Subcutaneous adipose tissue (tissue), 4 donors: ENCODE results near the gene AIRE. TPM values are rescaled to one million over a fixed set of nuclear protein-coding genes. Genes with fewer than 3 reads are reported as not detected.

Source experiments
- total RNA-seq, 4 donors: library from RNA; depleted of rRNA; stranded (reverse); fragments of >200 nt; gene quantifications; one replicate each; pipeline ENCODE4 v1.1.0, GENCODE V29; 2016
- TF ChIP-seq, protein P1 (sequence below): fragments of 450-650 bp; IDR thresholded peaks from one replicate; pipeline ENCODE4 v1.5.1; 2016; ENCODE audit warnings: low read depth, mild to moderate bottlenecking, control low read depth, antibody characterized with exemption, moderate library complexity

The AIRE gene
- total RNA-seq, 4 donors from 2014 or later, result not detected

- TF ChIP-seq, protein P1, sequence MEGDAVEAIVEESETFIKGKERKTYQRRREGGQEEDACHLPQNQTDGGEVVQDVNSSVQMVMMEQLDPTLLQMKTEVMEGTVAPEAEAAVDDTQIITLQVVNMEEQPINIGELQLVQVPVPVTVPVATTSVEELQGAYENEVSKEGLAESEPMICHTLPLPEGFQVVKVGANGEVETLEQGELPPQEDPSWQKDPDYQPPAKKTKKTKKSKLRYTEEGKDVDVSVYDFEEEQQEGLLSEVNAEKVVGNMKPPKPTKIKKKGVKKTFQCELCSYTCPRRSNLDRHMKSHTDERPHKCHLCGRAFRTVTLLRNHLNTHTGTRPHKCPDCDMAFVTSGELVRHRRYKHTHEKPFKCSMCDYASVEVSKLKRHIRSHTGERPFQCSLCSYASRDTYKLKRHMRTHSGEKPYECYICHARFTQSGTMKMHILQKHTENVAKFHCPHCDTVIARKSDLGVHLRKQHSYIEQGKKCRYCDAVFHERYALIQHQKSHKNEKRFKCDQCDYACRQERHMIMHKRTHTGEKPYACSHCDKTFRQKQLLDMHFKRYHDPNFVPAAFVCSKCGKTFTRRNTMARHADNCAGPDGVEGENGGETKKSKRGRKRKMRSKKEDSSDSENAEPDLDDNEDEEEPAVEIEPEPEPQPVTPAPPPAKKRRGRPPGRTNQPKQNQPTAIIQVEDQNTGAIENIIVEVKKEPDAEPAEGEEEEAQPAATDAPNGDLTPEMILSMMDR, result no peak
Observed at GRCh38 chr21:44279354-44280260, 6.1 kb upstream of the AIRE start.

DNA sequence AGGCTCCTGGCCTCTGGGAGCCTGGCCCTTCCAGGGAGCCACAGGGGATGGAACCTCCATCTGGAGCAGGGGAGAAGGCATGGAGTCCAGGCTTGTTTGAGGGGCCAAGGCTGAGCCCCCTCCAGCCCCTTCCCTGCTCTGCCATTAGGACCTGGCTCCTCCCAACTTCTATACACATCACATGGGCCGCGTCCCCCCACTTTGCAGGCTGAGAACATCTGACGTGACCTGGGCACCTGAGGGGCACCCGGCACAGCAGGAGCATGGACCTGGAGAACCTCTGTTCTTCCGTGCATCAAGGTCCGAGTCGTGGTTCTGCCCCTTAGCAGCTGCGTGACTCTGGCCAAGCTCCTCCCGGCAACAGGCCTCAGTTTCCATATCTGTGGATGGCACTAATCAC is 3.9 kb upstream of the AIRE start:
- TF ChIP-seq, protein P1, result no peak

- TF ChIP-seq, protein P1, result no peak
Observed at GRCh38 chr21:44282370-44282769, 3.3 kb upstream of the AIRE start.

GRCh38 chr21:44283948-44284347 is 1.7 kb upstream of the AIRE start:
- TF ChIP-seq, protein P1, result no peak

- TF ChIP-seq, protein P1, result no peak
Observed at GRCh38 chr21:44286086-44286715, 525 bp downstream of the AIRE start.

DNA sequence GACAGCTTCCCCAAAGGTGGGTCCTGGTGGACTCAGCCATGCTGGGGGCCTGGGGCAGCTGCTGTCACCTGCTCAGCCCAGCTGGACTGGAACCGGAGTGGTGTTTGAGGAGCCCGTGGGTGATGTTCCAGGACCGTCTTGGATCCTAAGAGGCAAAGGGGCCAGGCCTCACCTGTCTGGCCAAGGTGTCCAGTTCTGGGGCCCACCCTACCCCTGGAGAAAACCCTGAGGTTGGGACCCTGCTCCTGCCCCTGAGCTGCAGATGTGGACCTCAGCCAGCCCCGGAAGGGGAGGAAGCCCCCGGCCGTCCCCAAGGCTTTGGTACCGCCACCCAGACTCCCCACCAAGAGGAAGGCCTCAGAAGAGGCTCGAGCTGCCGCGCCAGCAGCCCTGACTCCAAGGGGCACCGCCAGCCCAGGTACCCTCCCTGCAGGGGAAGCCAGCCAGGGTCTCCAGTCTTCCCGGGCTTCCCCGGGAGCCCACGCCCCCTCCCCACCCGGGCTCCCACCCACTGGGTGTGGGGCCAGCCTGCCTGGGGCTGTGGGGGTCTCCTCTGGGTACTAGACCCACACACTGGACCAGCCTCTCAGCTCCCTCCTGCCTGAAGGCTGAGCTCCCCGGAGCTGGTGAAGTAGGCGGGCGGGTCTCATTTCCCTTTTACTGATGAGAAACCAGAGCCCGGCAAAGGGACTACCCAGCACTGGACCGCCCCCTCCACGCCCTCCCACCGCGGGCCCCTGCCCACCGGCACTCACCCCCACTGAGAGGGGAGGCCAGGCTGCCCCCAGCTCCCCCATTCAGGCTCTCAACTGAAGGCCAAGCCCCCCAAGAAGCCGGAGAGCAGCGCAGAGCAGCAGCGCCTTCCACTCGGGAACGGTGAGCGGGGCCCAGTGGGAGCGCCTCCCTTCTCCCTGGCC is 1.3 kb downstream of the AIRE start:
- TF ChIP-seq, protein P1, result no peak
